SK-N-SH treated with all-trans-retinoic acid at 6 μM for 48 hours (cell line): ENCODE results near the gene PRR20D.
"Not testable (repeated sequence)": the region's sequence is repeated elsewhere in the genome, so short reads cannot be mapped to it uniquely, and the experiment has no call there.

Source experiments
- CREB5 ChIP-seq: fragments of 250-450 bp; sonication (Bioruptor Pico); IDR thresholded peaks from 2 replicates; pipeline ENCODE4 v1.5.1; 2020; ENCODE audit warnings: low read depth, mild to moderate bottlenecking, moderate library complexity
- CSDC2 ChIP-seq: fragments of 250-450 bp; sonication (Bioruptor Pico); IDR thresholded peaks from 2 replicates; pipeline ENCODE4 v1.5.0; 2020; ENCODE audit warnings: mild to moderate bottlenecking, moderate library complexity
- ISL1 ChIP-seq: fragments of 250-450 bp; sonication (Bioruptor Pico); IDR thresholded peaks from 2 replicates; pipeline ENCODE4 v2.1.2; 2022; ENCODE audit warnings: mild to moderate bottlenecking, moderate library complexity
- OSR1 ChIP-seq: fragments of 250-450 bp; sonication (Bioruptor Pico); IDR thresholded peaks from 2 replicates; pipeline ENCODE4 v1.8.0; 2022; ENCODE audit warnings: moderate library complexity, mild to moderate bottlenecking, inconsistent platforms
- ZFP3 ChIP-seq: fragments of 250-450 bp; sonication (Bioruptor Pico); IDR thresholded peaks from 2 replicates; pipeline ENCODE4 v1.5.0; 2020; ENCODE audit warnings: mild to moderate bottlenecking, moderate library complexity
- ZNF8 ChIP-seq: fragments of 450-650 bp; formaldehyde crosslinking; IDR thresholded peaks from 2 replicates; pipeline ENCODE4 v1.5.0; 2020; ENCODE audit warnings: mild to moderate bottlenecking, moderate library complexity
- TF ChIP-seq, protein P1 (sequence below): fragments of 250-450 bp; sonication (Bioruptor Pico); IDR thresholded peaks from 2 replicates; pipeline ENCODE4 v1.8.0; 2020; ENCODE audit warnings: mild to moderate bottlenecking, moderate library complexity, borderline replicate concordance

DNA sequence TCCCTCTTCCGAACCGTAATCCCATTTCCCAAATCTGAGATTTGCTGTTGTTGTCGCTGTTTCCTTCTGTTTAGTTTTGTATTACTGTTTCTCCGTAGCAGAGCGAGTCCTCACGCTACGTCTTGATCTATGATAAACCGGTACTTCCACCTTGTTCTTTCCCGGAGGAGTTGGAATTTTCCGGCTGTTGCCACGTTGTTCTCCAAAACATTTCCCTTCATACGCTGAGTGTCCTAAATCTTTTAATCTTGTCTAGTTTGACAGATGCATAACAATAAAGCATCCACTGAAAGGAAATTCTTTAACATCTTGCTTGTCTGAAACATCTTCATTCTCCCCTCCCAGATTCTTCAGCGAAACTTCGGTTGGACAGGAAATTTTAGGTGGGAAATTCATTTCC, 12.3 kb upstream of the PRR20D start:
- not testable (repeated sequence) for TF ChIP-seq ZNF8; ZFP3 (CRISPR knock-in tag); CSDC2; ISL1 (CRISPR knock-in tag); OSR1 (CRISPR knock-in tag); CREB5 (CRISPR knock-in tag)
- TF ChIP-seq, protein P1, sequence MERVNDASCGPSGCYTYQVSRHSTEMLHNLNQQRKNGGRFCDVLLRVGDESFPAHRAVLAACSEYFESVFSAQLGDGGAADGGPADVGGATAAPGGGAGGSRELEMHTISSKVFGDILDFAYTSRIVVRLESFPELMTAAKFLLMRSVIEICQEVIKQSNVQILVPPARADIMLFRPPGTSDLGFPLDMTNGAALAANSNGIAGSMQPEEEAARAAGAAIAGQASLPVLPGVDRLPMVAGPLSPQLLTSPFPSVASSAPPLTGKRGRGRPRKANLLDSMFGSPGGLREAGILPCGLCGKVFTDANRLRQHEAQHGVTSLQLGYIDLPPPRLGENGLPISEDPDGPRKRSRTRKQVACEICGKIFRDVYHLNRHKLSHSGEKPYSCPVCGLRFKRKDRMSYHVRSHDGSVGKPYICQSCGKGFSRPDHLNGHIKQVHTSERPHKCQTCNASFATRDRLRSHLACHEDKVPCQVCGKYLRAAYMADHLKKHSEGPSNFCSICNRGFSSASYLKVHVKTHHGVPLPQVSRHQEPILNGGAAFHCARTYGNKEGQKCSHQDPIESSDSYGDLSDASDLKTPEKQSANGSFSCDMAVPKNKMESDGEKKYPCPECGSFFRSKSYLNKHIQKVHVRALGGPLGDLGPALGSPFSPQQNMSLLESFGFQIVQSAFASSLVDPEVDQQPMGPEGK (CRISPR knock-in tag), result not testable (repeated sequence)
